NCI-H510A treated with DMSO at 0.1 percent for 48 hours (cell line): ENCODE measurements around the gene KCNMA1.
"Not testable (repeated sequence)": the region's sequence is repeated elsewhere in the genome, so short reads cannot be mapped to it uniquely, and the experiment has no call there.

Experiments
- DNase-seq: peaks from one replicate; lab custom pipeline; 2025; lab: John Stamatoyannopoulos, UW

Gene KCNMA1

GRCh38 chr10:77604941-77605351 lies 32.7 kb downstream of the KCNMA1 start:
- peak; percentile 36 for DNase-seq

GRCh38 chr10:77604063-77604462 lies 33.5 kb downstream of the KCNMA1 start:
- DNase-seq, result no peak

GRCh38 chr10:77603534-77603927 lies 34.1 kb downstream of the KCNMA1 start:
- DNase-seq, result peak; percentile 66

- DNase-seq, result no peak
Observed at GRCh38 chr10:77602913-77603533, 34.6 kb downstream of the KCNMA1 start.

- DNase-seq, result no peak
Observed at GRCh38 chr10:77602231-77602912, 35.2 kb downstream of the KCNMA1 start.

GRCh38 chr10:77601488-77601887 lies 36.1 kb downstream of the KCNMA1 start:
- no peak for DNase-seq

GRCh38 chr10:77600640-77601039 lies 37.0 kb downstream of the KCNMA1 start:
- DNase-seq, result no peak

GRCh38 chr10:77599651-77600050 lies 38.0 kb downstream of the KCNMA1 start:
- DNase-seq, result no peak

- DNase-seq, result no peak
Observed at GRCh38 chr10:77598606-77599005, 39.0 kb downstream of the KCNMA1 start.

GRCh38 chr10:77597560-77597959 lies 40.0 kb downstream of the KCNMA1 start:
- no peak for DNase-seq

GRCh38 chr10:77594471-77594783 lies 43.2 kb downstream of the KCNMA1 start:
- DNase-seq, result peak; percentile 51

- DNase-seq, result no peak
Observed at GRCh38 chr10:77593771-77594470, 43.7 kb downstream of the KCNMA1 start.

- DNase-seq, result no peak
Observed at GRCh38 chr10:77592946-77593636, 44.5 kb downstream of the KCNMA1 start.

GRCh38 chr10:77592510-77592909 lies 45.1 kb downstream of the KCNMA1 start:
- no peak for DNase-seq

GRCh38 chr10:77591238-77591880 lies 46.2 kb downstream of the KCNMA1 start:
- DNase-seq, result no peak

- DNase-seq, result no peak
Observed at GRCh38 chr10:77590344-77591237, 47.0 kb downstream of the KCNMA1 start.

- not testable (repeated sequence) for DNase-seq
Observed at GRCh38 chr10:77589703-77590102, 47.9 kb downstream of the KCNMA1 start.

- DNase-seq, result no peak
Observed at GRCh38 chr10:77588886-77589285, 48.7 kb downstream of the KCNMA1 start.

- peak; percentile 92 for DNase-seq
Observed at GRCh38 chr10:77587416-77587790, 50.2 kb downstream of the KCNMA1 start.

GRCh38 chr10:77586719-77587415 lies 50.7 kb downstream of the KCNMA1 start:
- DNase-seq, result peak; percentile 81

- DNase-seq, result no peak
Observed at GRCh38 chr10:77584938-77585337, 52.7 kb downstream of the KCNMA1 start.
